IMR-90 (cell line): ENCODE measurements around the gene ITGA3. TPM values are rescaled to one million over a fixed set of nuclear protein-coding genes. Genes with fewer than 3 reads are reported as not detected.
A peak's percentile ranks its signal among the peaks of the same experiment; 100 is the strongest.

Experiments
- ATAC-seq: fragments of 200-7000 bp; cut with Tn5 transposase; 2 replicates; pipeline ENCODE4 v1.9.1; 2020; ENCODE audit warnings: low read depth, mild to moderate bottlenecking, moderate library complexity
- BruUV-seq: library from RNA; stranded (reverse); fragments of 400-500 nt; replicated peaks from 2 replicates; lab custom pipeline; 2021; lab: Mats Ljungman, UMichigan
- CTCF ChIA-PET: fragments of 300-600 bp; formaldehyde crosslinking; extraction: SDS; loops from one replicate; lab custom pipeline; 2021; ENCODE audit warnings: antibody characterized with exemption; lab: Yijun Ruan, JAX
- POLR2A ChIA-PET: fragments of 300-600 bp; sonication (Branson Sonifier 250); formaldehyde crosslinking; loops from one replicate; lab custom pipeline; 2022; ENCODE audit warnings: antibody characterized with exemption; ENCODE audit not compliant: unreplicated experiment; lab: Charles Lee
- DNase-seq: peaks from one replicate; pipeline ENCODE4 v3.0.0; 2013
- H2AFZ ChIP-seq: replicated peaks from 2 replicates; pipeline ENCODE3; 2013; ENCODE audit warnings: low read length, mild to moderate bottlenecking; ENCODE audit not compliant: poor library complexity
- H2AK5ac ChIP-seq: 2 replicates; pipeline ENCODE4 v1.6.1; 2013; ENCODE audit warnings: low read depth, low read length, inconsistent platforms
- H2AK9ac ChIP-seq: replicated peaks from 2 replicates; pipeline ENCODE3; 2013; ENCODE audit warnings: mild to moderate bottlenecking, low read depth, low read length, moderate library complexity; ENCODE audit not compliant: poor library complexity
- H2BK120ac ChIP-seq: 2 replicates; pipeline ENCODE4 v1.6.1; 2013; ENCODE audit warnings: low read depth, low read length, inconsistent platforms
- H2BK15ac ChIP-seq: 3 replicates; pipeline ENCODE4 v1.6.1; 2013; ENCODE audit warnings: low read depth, low read length, inconsistent platforms
- H2BK20ac ChIP-seq: 2 replicates; pipeline ENCODE4 v1.6.1; 2013; ENCODE audit warnings: low read depth, mild to moderate bottlenecking, inconsistent platforms, low read length, moderate library complexity
- H2BK5ac ChIP-seq: 2 replicates; pipeline ENCODE4 v1.6.1; 2013; ENCODE audit warnings: mild to moderate bottlenecking, low read depth, low read length, inconsistent platforms; ENCODE audit not compliant: poor library complexity, severe bottlenecking
- H3K14ac ChIP-seq: replicated peaks from 2 replicates; pipeline ENCODE4 v1.6.1; 2013; ENCODE audit warnings: low read depth, low read length, inconsistent platforms
- H3K18ac ChIP-seq: 2 replicates; pipeline ENCODE4 v1.6.1; 2013; ENCODE audit warnings: low read depth, low read length, control low read depth
- H3K23ac ChIP-seq: 2 replicates; pipeline ENCODE4 v1.6.1; 2013; ENCODE audit warnings: low read depth, low read length, inconsistent platforms
- H3K27ac ChIP-seq: 2 replicates; pipeline ENCODE4 v1.5.1; 2013; ENCODE audit warnings: mild to moderate bottlenecking, control low read depth, low read length; ENCODE audit not compliant: insufficient read depth
- H3K27me3 ChIP-seq: 2 replicates; pipeline ENCODE4 v1.6.1; 2013; ENCODE audit warnings: low read length; ENCODE audit not compliant: control insufficient read depth, insufficient read depth
- H3K36me3 ChIP-seq: 2 replicates; pipeline ENCODE4 v1.6.1; 2013; ENCODE audit warnings: low read length, mixed read lengths; ENCODE audit not compliant: control insufficient read depth, insufficient read depth
- H3K4ac ChIP-seq: 2 replicates; pipeline ENCODE4 v1.6.1; 2013; ENCODE audit warnings: low read depth, low read length, inconsistent platforms
- H3K4me1 ChIP-seq: 2 replicates; pipeline ENCODE4 v1.6.1; 2013; ENCODE audit warnings: low read length, mixed read lengths; ENCODE audit not compliant: control insufficient read depth, insufficient read depth
- H3K4me2 ChIP-seq: 2 replicates; pipeline ENCODE4 v1.6.1; 2013; ENCODE audit warnings: low read depth, mild to moderate bottlenecking, control low read depth, low read length, moderate library complexity
- H3K4me3 ChIP-seq: 2 replicates; pipeline ENCODE4 v1.5.1; 2013; ENCODE audit warnings: low read depth, mild to moderate bottlenecking, control low read depth, low read length, moderate library complexity; ENCODE audit not compliant: insufficient read depth
- H3K56ac ChIP-seq: 2 replicates; pipeline ENCODE4 v1.6.1; 2013; ENCODE audit warnings: low read length, inconsistent platforms; ENCODE audit not compliant: insufficient read depth; ENCODE audit errors: extremely low read depth
- H3K79me1 ChIP-seq, 2 experiments: 2 replicates each; pipeline ENCODE4 v1.6.1; 2013; ENCODE audit warnings: low read length in 2 of 2, inconsistent platforms in 1 of 2, low read depth in 1 of 2
- H3K9ac ChIP-seq: 2 replicates; pipeline ENCODE4 v1.6.1; 2013; ENCODE audit warnings: low read depth, low read length, control low read depth
- H3K9me1 ChIP-seq: 2 replicates; pipeline ENCODE4 v1.6.1; 2013; ENCODE audit warnings: low read length, inconsistent platforms; ENCODE audit not compliant: insufficient read depth
- H3K9me3 ChIP-seq: 2 replicates; pipeline ENCODE4 v1.6.1; 2013; ENCODE audit warnings: low read length; ENCODE audit not compliant: control insufficient read depth, insufficient read depth
- H4K20me1 ChIP-seq: 2 replicates; pipeline ENCODE4 v1.6.1; 2013; ENCODE audit warnings: low read length, inconsistent platforms; ENCODE audit not compliant: insufficient read depth
- H4K5ac ChIP-seq: 2 replicates; pipeline ENCODE4 v1.6.1; 2013; ENCODE audit warnings: mild to moderate bottlenecking, low read depth, low read length, control low read depth
- H4K8ac ChIP-seq, 2 experiments: 2 replicates each; pipeline ENCODE4 v1.6.1; 2013; ENCODE audit warnings: low read depth in 2 of 2, low read length in 2 of 2, control low read depth in 1 of 2, inconsistent platforms in 1 of 2
- H4K91ac ChIP-seq: 2 replicates; pipeline ENCODE4 v1.6.1; 2013; ENCODE audit warnings: low read depth, low read length, inconsistent platforms; ENCODE audit not compliant: insufficient read depth
- RAD21 ChIP-seq: IDR thresholded peaks from 2 replicates; pipeline ENCODE4 v1.6.1; 2012; ENCODE audit warnings: low read length, improper control_type of control experiment
- WGBS, 2 experiments: methylation state at CpG; one replicate each; pipeline versions ENCODE4 v1.1.5 to v1.1.7; 2013; ENCODE audit warnings: missing lambda C conversion rate in 2 of 2; ENCODE audit not compliant: insufficient read length in 1 of 2; ENCODE audit errors: extremely low coverage in 2 of 2; 5-methylcytosine and 5-hydroxymethylcytosine counted together
- dilution Hi-C: fragments of 300-500 bp; cut with HindIII; formaldehyde crosslinking; loops from one replicate; pipeline ENCODE4 v1.14.3; 2018; ENCODE audit warnings: low sequenced_read_pairs; ENCODE audit not compliant: unreplicated experiment
- in situ Hi-C: fragments of 300-500 bp; cut with MboI; formaldehyde crosslinking; loops from 3 replicates; pipeline ENCODE4 v1.14.3; 2019; ENCODE audit warnings: low sequenced_read_pairs, inconsistent platforms, mixed read lengths
- intact Hi-C: fragments of 100-400 bp; cut with micrococcal nuclease; formaldehyde crosslinking; loops from 2 replicates; pipeline ENCODE4 v1.10.0; 2022
- polyA plus RNA-seq, 3 experiments: library from polyadenylated mRNA; depleted of rRNA; stranded (reverse); fragments of >200 nt; gene quantifications; 2 replicates each; pipeline ENCODE4 v1.2.3, GENCODE V29; 2012; ENCODE audit warnings: low replicate concordance in 1 of 3
- total RNA-seq: library from RNA; depleted of rRNA; stranded (reverse); fragments of >200 nt; gene quantifications from 2 replicates; pipeline ENCODE4 v1.2.3, GENCODE V29; 2012
- TF ChIP-seq, protein P1 (sequence below): fragments of 150-350 bp; IDR thresholded peaks from 2 replicates; pipeline ENCODE4 v1.6.1; 2016; ENCODE audit warnings: low read depth, mild to moderate bottlenecking, low read length, moderate library complexity, borderline replicate concordance

Gene ITGA3
- total and polyA plus RNA-seq, 2 of the 4 experiments (the other 2 are of a cell fraction), result 78.0 to 202 TPM

DNA sequence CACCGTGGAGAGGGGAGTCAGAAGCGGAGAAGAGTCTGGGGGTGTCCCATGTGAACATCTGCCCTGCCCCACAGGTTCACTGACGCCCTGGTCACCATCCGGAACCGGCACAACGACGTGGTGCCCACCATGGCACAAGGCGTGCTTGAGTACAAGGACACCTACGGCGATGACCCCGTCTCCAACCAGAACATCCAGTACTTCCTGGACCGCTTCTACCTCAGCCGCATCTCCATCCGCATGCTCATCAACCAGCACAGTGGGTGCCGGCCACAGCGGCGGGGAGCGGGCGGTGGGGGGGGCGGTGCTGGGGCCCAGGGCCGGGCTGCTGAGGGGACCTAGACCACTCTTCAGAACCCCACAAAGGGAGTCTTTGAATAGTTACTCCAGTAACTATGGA, 49.9 kb downstream of the ITGA3 start:
- H2BK120ac ChIP-seq, result no peak overlapping the region
- 88% methylated on average over 7 of the region's 21 CpGs; no CpG with 5 or more reads in 1 of the 2 experiments for WGBS, 2 experiments
- DNase-seq (no peak), ATAC-seq (no peak)
- H3K18ac ChIP-seq, result no peak overlapping the region
- H2BK5ac ChIP-seq, result no peak overlapping the region
- H3K4me3 ChIP-seq, result no peak overlapping the region
- no peak overlapping the region for H2BK15ac ChIP-seq
- H4K5ac ChIP-seq, result no peak overlapping the region
- H3K23ac ChIP-seq, result no peak overlapping the region
- H3K27ac ChIP-seq, result no peak overlapping the region
- TF ChIP-seq, protein P1, sequence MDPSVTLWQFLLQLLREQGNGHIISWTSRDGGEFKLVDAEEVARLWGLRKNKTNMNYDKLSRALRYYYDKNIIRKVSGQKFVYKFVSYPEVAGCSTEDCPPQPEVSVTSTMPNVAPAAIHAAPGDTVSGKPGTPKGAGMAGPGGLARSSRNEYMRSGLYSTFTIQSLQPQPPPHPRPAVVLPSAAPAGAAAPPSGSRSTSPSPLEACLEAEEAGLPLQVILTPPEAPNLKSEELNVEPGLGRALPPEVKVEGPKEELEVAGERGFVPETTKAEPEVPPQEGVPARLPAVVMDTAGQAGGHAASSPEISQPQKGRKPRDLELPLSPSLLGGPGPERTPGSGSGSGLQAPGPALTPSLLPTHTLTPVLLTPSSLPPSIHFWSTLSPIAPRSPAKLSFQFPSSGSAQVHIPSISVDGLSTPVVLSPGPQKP, result no peak
- TF ChIP-seq RAD21, result no peak
- in situ Hi-C loops, result no loop called here
- no peaks in the 10 kb centered on the region for H3K9me3 ChIP-seq
- H3K4ac ChIP-seq, result no peak overlapping the region
- no peak overlapping the region for H4K8ac ChIP-seq
- no peak overlapping the region for H2AK5ac ChIP-seq
- peaks cover 28% of the 10 kb centered on the region; the same call in 1 of the 2 replicates for H3K36me3 ChIP-seq
- H2AK9ac ChIP-seq, result peak overlapping the region; percentile 19
- dilution Hi-C loops, result no loop called here
- ChIA-PET CTCF (no interaction called here), POLR2A (no interaction called here)
- no peak overlapping the region for H3K56ac ChIP-seq
- H3K79me1 ChIP-seq, result no peaks in the 10 kb centered on the region; a peak in 1 of 4 replicates
- no peak overlapping the region for H3K9ac ChIP-seq
- H3K14ac ChIP-seq, result no peak overlapping the region
- no peaks in the 10 kb centered on the region for H3K27me3 ChIP-seq
- no TSS peak for BruUV-seq
- no peak overlapping the region for H2BK20ac ChIP-seq
- no peak overlapping the region for H2AFZ ChIP-seq
- H4K20me1 ChIP-seq, result peaks cover 4% of the 10 kb centered on the region; the same call in 1 of the 2 replicates
- peaks cover 6% of the 10 kb centered on the region for H3K9me1 ChIP-seq
- intact Hi-C loops, result no loop called here
- H3K4me2 ChIP-seq, result no peak overlapping the region
- peaks cover 13% of the 10 kb centered on the region for H3K4me1 ChIP-seq
- H4K91ac ChIP-seq, result no peak overlapping the region
